ENCODE results near the gene CMTM3. TPM values are rescaled to one million over a fixed set of nuclear protein-coding genes. Genes with fewer than 3 reads are reported as not detected.

CMTM3 gene
- total RNA-seq, 1 donor from 2014 or later = 18.3 TPM

- Mint-ChIP-seq H3K4me3 (peak overlapping the region; percentile 92), H3K9me3 (no peaks in the 10 kb centered on the region), H3K27me3 (ENCODE audit: insufficient read depth, low read depth) (peaks cover 9% of the 10 kb centered on the region), H3K36me3 (peaks cover 1% of the 10 kb centered on the region), H3K4me1 (peaks cover 31% of the 10 kb centered on the region), H3K27ac (peak overlapping the region; percentile 97)
- peaks cover 29% of the 10 kb centered on the region for H3F3A ChIP-seq (ENCODE audit: low read depth)
- peaks cover 35% of the 10 kb centered on the region for H4K20me1 ChIP-seq (ENCODE audit: low read depth)
- no peak overlapping the region for H3K9ac ChIP-seq
- peak overlapping the region; percentile 95 for H3K4me3 ChIP-seq
- H3K4me2 ChIP-seq = peak overlapping the region; percentile 85
- H3K36me3 ChIP-seq = no peaks in the 10 kb centered on the region
- no peak for TF ChIP-seq EZH2phosphoT487 (IDR thresholded peaks at IDR 0.05)
- no peak for TF ChIP-seq EZH2 (IDR thresholded peaks at IDR 0.05)
- no peak for TF ChIP-seq CTCF (IDR thresholded peaks at IDR 0.05)
- peaks cover 9% of the 10 kb centered on the region for H3K4me1 ChIP-seq
- H3K27ac ChIP-seq = peak overlapping the region; percentile 55
- no peaks in the 10 kb centered on the region for H3K9me3 ChIP-seq (ENCODE audit: low read depth)
- H3K27me3 ChIP-seq = no peaks in the 10 kb centered on the region
- peak; percentile 87 for DNase-seq (ENCODE audit: low spot score)
- peak overlapping the region; percentile 45 for H2AFZ ChIP-seq (replicated peaks)
- H3K79me2 ChIP-seq (ENCODE audit: low read depth) = peaks cover 31% of the 10 kb centered on the region
Observed at GRCh38 chr16:66603537-66604375, 748 bp upstream of the CMTM3 start.

- Mint-ChIP-seq H3K36me3 (peaks cover 9% of the 10 kb centered on the region), H3K27me3 (ENCODE audit: insufficient read depth, low read depth) (peaks cover 10% of the 10 kb centered on the region), H3K4me3 (peak overlapping the region; percentile 83), H3K9me3 (no peaks in the 10 kb centered on the region), H3K27ac (no peak overlapping the region), H3K4me1 (peaks cover 31% of the 10 kb centered on the region)
- peaks cover 43% of the 10 kb centered on the region for H3K79me2 ChIP-seq (ENCODE audit: low read depth)
- H3K4me1 ChIP-seq = peaks cover 9% of the 10 kb centered on the region
- TF ChIP-seq EZH2phosphoT487 (IDR thresholded peaks at IDR 0.05) (no peak), EZH2 (IDR thresholded peaks at IDR 0.05) (no peak)
- H3K9ac ChIP-seq = peak overlapping the region; percentile 62
- peaks cover 29% of the 10 kb centered on the region for H3F3A ChIP-seq (ENCODE audit: low read depth)
- no peak overlapping the region for H3K27ac ChIP-seq
- peak overlapping the region; percentile 95 for H3K4me3 ChIP-seq
- H4K20me1 ChIP-seq (ENCODE audit: low read depth) = peaks cover 51% of the 10 kb centered on the region
- peak overlapping the region; percentile 85 for H3K4me2 ChIP-seq
- DNase-seq (ENCODE audit: low spot score) = peak; percentile 82
- no peaks in the 10 kb centered on the region for H3K27me3 ChIP-seq
- H3K9me3 ChIP-seq (ENCODE audit: low read depth) = no peaks in the 10 kb centered on the region
- H2AFZ ChIP-seq (replicated peaks) = no peak overlapping the region
- no peaks in the 10 kb centered on the region for H3K36me3 ChIP-seq
Observed at GRCh38 chr16:66605177-66605978, 874 bp downstream of the CMTM3 start.

GRCh38 chr16:66605979-66606751 lies 1.7 kb downstream of the CMTM3 start:
- Mint-ChIP-seq H3K4me3 (peak overlapping the region; percentile 83), H3K36me3 (peaks cover 15% of the 10 kb centered on the region), H3K27ac (no peak overlapping the region), H3K9me3 (no peaks in the 10 kb centered on the region), H3K4me1 (peaks cover 31% of the 10 kb centered on the region), H3K27me3 (ENCODE audit: insufficient read depth, low read depth) (peaks cover 8% of the 10 kb centered on the region)
- H4K20me1 ChIP-seq (ENCODE audit: low read depth) = peaks cover 51% of the 10 kb centered on the region
- no peaks in the 10 kb centered on the region for H3K36me3 ChIP-seq
- H3K4me1 ChIP-seq = peaks cover 9% of the 10 kb centered on the region
- H3K9ac ChIP-seq = peak overlapping the region; percentile 62
- H3F3A ChIP-seq (ENCODE audit: low read depth) = peaks cover 29% of the 10 kb centered on the region
- no peaks in the 10 kb centered on the region for H3K27me3 ChIP-seq
- peaks cover 43% of the 10 kb centered on the region for H3K79me2 ChIP-seq (ENCODE audit: low read depth)
- H3K9me3 ChIP-seq (ENCODE audit: low read depth) = no peaks in the 10 kb centered on the region
- H2AFZ ChIP-seq (replicated peaks) = no peak overlapping the region
- H3K27ac ChIP-seq = no peak overlapping the region
- peak overlapping the region; percentile 85 for H3K4me2 ChIP-seq
- DNase-seq (ENCODE audit: low spot score) = no peak
- peak overlapping the region; percentile 95 for H3K4me3 ChIP-seq
- no peak for TF ChIP-seq CTCF (IDR thresholded peaks at IDR 0.05)
- TF ChIP-seq EZH2phosphoT487 (IDR thresholded peaks at IDR 0.05) = no peak
- no peak for TF ChIP-seq EZH2 (IDR thresholded peaks at IDR 0.05)
